GM12892 (cell line): ENCODE data around the gene SPATA16.
"Not testable (repeated sequence)": the region's sequence is repeated elsewhere in the genome, so short reads cannot be mapped to it uniquely, and the experiment has no call there.

ENCODE experiments used
- POLR2A ChIP-seq: IDR thresholded peaks from 2 replicates; pipeline ENCODE4 v1.6.1; 2011; ENCODE audit warnings: low read depth, low read length, control low read depth
- POLR2AphosphoS5 ChIP-seq: IDR thresholded peaks from 2 replicates; pipeline ENCODE4 v1.6.1; 2011; ENCODE audit warnings: low read depth, low read length, control low read depth

DNA sequence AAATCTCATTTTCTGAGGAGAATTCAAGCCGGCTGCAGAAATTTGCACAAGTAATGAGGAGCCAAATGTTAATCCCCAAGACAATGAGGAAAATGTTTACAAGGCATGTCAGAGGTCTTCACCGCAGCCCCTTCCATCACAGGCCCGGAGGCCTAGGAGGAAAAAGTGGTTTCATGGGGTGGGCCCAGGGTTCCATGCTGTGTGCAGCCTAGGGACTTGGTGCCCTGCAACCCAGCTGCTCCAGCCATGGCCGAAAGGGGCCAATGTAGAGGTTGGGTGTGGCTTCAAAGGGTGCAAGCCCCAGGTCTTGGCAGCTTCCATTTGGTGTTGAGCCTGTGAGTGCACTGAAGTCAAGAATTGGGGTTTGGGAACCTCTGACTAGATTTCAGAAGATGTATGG is 42.0 kb upstream of the SPATA16 start:
- TF ChIP-seq POLR2A, POLR2AphosphoS5: not testable (repeated sequence)
